ENCODE results near the gene GHRHR. TPM values are rescaled to one million over a fixed set of nuclear protein-coding genes. Genes with fewer than 3 reads are reported as not detected.

The GHRHR gene
- total RNA-seq, 2 donors from 2014 or later, result not detected

DNA sequence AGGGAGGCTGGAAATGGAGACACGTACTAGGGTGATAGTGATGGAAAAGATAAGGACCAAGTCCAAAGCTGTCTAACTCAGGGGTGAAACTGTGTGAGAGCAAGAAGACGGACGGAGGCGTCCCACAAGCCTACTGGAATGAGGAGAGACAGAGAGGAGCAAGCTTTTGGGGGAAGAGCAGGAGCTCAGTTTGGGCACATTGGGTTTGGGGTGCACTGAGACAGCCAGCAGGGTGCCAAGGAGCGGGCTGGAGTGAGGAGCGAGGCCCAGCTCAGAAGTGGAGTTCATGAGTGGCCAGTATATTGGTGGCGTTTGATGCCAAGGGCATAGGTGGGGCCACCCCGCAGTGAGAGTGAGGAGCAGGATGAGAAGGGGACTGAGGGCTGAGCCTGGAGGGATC is 22.6 kb downstream of the GHRHR start:
- H3K9me3 Mint-ChIP-seq, result no peaks in the 10 kb centered on the region
- H3K36me3 Mint-ChIP-seq (ENCODE audit: insufficient read depth in 2 of 2), result no peaks in the 10 kb centered on the region
- peaks cover 25% of the 10 kb centered on the region for H3K27me3 Mint-ChIP-seq (ENCODE audit: low read depth)
- DNase-seq, result no peak
- H3K27ac Mint-ChIP-seq, result no peak overlapping the region
- no peak for ATAC-seq (replicated peaks in 1 of 2)
- peaks cover 6% of the 10 kb centered on the region for H3K4me1 Mint-ChIP-seq (ENCODE audit: low read depth)
- no peak overlapping the region for H3K4me3 Mint-ChIP-seq

DNA sequence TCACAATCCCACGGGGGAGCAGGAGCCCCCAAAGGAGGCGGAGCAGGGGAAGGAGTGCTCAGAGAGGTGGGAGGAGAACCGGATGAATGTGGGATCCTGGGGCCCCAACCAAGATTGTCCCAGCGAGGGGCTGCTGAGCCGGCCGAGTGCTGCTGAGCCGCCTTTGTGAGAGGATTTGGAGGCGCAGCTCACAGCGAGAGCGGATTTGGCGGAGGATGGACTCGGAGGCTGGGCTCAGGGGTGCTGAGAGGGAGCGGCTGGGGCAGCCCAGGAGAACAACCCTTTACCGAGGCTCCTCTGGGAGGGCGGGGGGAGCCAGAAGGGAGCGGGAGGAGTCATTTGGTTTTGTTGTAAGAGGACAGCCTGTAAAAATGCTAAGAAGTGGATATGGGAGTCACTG is 23.0 kb downstream of the GHRHR start:
- peaks cover 25% of the 10 kb centered on the region for H3K27me3 Mint-ChIP-seq (ENCODE audit: low read depth)
- no peak overlapping the region for H3K4me3 Mint-ChIP-seq
- ATAC-seq (replicated peaks in 1 of 2) (no peak), DNase-seq (no peak)
- peaks cover 6% of the 10 kb centered on the region for H3K4me1 Mint-ChIP-seq (ENCODE audit: low read depth)
- H3K36me3 Mint-ChIP-seq (ENCODE audit: insufficient read depth in 2 of 2), result no peaks in the 10 kb centered on the region
- H3K9me3 Mint-ChIP-seq, result no peaks in the 10 kb centered on the region
- H3K27ac Mint-ChIP-seq, result no peak overlapping the region

DNA sequence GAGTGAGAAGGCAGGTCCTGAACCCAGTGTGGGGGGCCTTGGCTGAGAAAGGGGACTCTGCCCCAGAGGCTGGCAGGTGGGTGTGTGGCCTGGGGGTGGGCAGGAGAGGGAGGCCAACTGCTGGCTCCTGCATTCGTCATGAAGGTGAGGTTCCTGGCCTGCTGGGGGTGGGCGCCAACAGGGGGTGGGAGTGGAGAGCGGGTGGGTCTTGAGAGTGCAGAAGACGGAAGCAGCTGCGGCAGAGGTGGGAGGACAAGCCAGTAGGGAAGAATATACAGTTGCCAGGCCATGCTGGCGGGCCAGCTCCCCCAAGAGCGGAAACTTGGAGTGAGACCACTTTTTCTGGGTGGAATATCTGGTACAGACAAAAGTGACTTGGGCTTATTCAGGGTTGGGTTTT is 23.4 kb downstream of the GHRHR start:
- DNase-seq, result no peak
- Mint-ChIP-seq H3K4me3 (no peak overlapping the region), H3K27me3 (ENCODE audit: low read depth) (peaks cover 25% of the 10 kb centered on the region), H3K4me1 (ENCODE audit: low read depth) (peaks cover 6% of the 10 kb centered on the region), H3K27ac (no peak overlapping the region), H3K9me3 (no peaks in the 10 kb centered on the region), H3K36me3 (ENCODE audit: insufficient read depth in 2 of 2) (no peaks in the 10 kb centered on the region)
- no peak for ATAC-seq (replicated peaks in 1 of 2)

DNA sequence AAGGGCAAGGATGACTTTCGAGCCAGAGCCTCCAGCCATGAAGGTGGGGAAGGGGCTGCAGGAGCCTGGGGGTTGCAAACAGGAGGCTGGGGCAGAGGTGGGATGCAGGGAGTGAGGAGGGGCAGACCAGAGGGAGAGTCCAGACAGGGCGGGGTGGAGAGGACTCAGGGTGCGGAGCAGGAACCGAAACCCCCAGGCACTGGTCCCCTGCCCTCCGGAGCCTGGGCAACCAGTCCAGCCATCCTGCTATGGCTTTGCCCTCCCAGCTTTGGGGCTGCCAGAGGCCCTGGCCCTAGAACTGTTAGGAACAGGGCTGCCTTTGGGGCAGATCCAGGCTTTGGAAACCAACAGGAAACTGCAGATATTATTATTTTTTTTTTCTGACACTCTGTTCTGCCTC is 24.2 kb downstream of the GHRHR start:
- no peak overlapping the region for H3K27ac Mint-ChIP-seq
- ATAC-seq (replicated peaks in 1 of 2) (no peak), DNase-seq (no peak)
- H3K36me3 Mint-ChIP-seq (ENCODE audit: insufficient read depth in 2 of 2), result no peaks in the 10 kb centered on the region
- no peaks in the 10 kb centered on the region for H3K9me3 Mint-ChIP-seq
- H3K27me3 Mint-ChIP-seq (ENCODE audit: low read depth), result peaks cover 23% of the 10 kb centered on the region
- H3K4me3 Mint-ChIP-seq, result no peak overlapping the region
- H3K4me1 Mint-ChIP-seq (ENCODE audit: low read depth), result peaks cover 6% of the 10 kb centered on the region

DNA sequence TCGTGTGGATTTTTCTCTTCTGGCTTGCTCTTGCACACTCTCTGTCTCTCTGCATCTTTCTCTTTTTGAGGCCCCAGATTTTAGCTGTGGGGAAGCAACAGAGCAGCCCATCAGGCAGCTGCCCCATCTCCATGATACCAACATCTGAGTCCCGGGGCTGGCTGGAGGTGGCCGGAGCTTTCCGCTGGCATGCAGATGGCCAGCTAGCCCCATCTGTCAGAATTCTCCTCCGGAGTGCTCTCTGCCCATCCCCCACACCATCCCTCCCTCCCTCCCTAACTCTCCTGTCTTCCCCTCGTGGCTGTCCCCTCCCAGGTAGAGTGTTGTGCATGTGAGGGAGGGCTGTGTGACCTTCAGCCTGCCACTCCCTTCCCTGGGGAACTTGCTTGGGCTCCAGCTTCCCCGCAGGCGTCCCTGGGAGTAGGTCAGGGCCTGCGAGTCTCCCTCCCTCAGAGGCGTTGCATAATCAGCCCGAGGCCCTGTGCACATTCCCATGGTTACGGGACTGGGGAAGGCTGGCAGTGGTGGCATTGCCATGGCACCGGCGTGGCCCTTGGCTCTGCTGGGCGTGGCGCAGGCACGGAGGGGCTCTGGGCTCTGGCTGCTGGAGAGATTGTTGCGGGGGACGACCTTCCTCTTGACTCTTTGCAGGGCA is 24.7 kb downstream of the GHRHR start:
- ATAC-seq (replicated peaks in 1 of 2) (no peak), DNase-seq (no peak)
- H3K9me3 Mint-ChIP-seq, result no peaks in the 10 kb centered on the region
- H3K27ac Mint-ChIP-seq, result no peak overlapping the region
- H3K4me3 Mint-ChIP-seq, result no peak overlapping the region
- peaks cover 17% of the 10 kb centered on the region for H3K27me3 Mint-ChIP-seq (ENCODE audit: low read depth)
- H3K36me3 Mint-ChIP-seq (ENCODE audit: insufficient read depth in 2 of 2), result no peaks in the 10 kb centered on the region
- H3K4me1 Mint-ChIP-seq (ENCODE audit: low read depth), result peaks cover 4% of the 10 kb centered on the region

DNA sequence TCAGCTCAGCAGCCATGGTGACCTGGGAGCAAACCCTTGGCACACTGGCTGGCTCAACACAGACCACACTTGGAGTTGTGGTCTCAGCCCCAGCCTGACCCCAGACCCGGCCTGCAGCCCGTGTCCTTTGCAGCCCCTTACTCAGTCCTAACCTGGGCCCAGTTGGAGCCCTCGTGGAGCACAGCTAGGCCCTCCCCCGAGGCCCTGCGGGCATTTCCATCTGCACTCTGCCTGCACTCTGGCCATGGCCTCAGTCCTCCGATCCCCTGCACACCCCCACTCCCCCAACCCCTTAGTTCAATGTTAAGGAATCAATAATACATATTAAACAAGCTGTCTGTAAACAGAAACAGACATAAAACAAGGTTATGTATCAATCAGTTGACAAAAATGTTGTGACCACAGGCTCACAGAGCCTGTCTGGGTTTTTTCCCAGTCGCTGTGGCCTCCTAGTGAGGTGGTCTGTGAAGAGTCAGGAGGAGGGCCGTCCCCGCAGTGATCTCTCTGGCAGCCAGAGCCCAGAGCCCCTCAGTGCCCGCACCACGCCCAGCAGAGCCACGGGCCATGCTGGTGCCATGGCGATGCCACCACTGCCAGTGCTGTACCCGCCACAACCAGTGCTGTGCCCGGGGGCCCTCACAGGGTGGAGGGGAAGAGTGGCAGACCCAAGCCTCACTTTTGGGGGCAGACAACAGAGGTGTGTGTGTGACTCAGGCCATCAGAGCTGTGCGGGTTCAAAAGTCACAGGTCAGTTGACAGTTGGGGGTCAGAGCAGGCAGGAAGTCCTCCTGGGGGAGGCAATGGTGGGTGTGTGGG is 25.5 kb downstream of the GHRHR start:
- no peaks in the 10 kb centered on the region for H3K9me3 Mint-ChIP-seq
- peaks cover 13% of the 10 kb centered on the region for H3K27me3 Mint-ChIP-seq (ENCODE audit: low read depth)
- no peaks in the 10 kb centered on the region for H3K4me1 Mint-ChIP-seq (ENCODE audit: low read depth)
- no peak for ATAC-seq (replicated peaks in 1 of 2)
- H3K4me3 Mint-ChIP-seq, result no peak overlapping the region
- H3K36me3 Mint-ChIP-seq (ENCODE audit: insufficient read depth in 2 of 2), result no peaks in the 10 kb centered on the region
- H3K27ac Mint-ChIP-seq, result no peak overlapping the region
- no peak for DNase-seq

DNA sequence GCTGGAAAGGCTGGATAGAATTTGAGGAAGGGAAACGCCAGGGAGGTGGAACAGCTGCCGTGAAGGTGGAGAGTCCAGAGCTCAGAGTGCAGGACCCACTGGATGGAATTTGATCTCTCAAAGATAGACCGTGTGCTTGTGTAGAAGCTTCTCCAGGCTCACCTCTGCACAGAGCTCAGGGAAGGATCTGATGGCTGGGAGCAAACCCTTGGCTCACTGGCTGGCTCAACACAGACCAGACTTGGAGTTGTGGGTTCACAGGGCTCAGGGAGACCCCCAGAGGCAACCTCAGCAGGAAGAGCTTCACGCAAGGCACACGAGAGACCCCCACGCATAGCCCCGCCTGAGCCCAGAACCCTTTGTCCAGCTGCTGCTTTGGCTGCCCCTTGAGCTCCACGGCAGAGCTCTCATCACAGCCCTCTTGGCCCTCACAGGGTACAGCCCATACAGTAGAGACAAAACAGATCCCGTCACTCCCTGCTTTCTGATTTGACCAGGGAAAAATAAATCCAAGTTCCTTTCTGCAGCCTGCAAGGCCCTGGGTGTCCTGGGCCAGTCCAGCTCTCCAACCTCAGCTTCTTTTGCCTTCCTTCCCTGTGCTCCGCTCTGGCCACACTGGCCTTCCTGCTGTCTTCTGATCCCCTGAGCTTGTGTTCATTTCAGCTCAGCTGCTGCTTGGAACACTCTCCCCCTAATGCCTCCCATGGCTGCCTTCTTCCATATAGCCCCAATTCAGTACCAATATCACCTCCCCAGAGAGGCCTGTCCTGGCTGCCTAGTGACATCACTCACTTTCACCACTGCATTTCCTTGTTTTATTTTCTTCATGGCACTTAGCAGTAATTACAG is 26.3 kb downstream of the GHRHR start:
- ATAC-seq (replicated peaks in 1 of 2) (no peak), DNase-seq (no peak)
- Mint-ChIP-seq H3K27me3 (ENCODE audit: low read depth) (peaks cover 13% of the 10 kb centered on the region), H3K36me3 (ENCODE audit: insufficient read depth in 2 of 2) (no peaks in the 10 kb centered on the region), H3K4me3 (no peak overlapping the region), H3K9me3 (no peaks in the 10 kb centered on the region), H3K4me1 (ENCODE audit: low read depth) (no peaks in the 10 kb centered on the region), H3K27ac (no peak overlapping the region)

DNA sequence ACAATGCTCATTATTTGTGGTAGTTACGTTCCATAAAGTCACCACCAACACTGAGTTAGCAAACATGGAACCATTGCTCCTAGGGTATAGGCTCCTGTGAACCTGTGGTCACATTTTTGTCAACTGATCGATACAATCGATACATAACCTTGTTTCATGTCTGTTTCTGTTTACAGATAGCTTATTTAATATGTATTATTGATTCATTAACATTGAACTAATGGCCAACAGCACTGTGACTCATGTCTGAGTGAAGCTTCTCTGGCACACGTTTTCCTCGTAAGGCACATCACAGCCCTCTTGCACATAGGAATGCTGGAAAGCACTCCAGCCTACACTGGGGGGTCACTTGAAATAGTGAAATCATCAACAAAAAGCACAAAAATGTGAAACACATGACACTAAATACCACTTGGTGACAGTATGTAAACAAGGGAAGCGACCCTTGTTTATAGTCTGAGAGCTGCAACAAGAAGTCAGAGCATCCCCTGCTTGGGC is 27.0 kb downstream of the GHRHR start:
- peaks cover 10% of the 10 kb centered on the region for H3K27me3 Mint-ChIP-seq (ENCODE audit: low read depth)
- ATAC-seq (replicated peaks in 1 of 2) (no peak), DNase-seq (no peak)
- no peaks in the 10 kb centered on the region for H3K4me1 Mint-ChIP-seq (ENCODE audit: low read depth)
- no peaks in the 10 kb centered on the region for H3K9me3 Mint-ChIP-seq
- H3K27ac Mint-ChIP-seq, result no peak overlapping the region
- no peak overlapping the region for H3K4me3 Mint-ChIP-seq
- no peaks in the 10 kb centered on the region for H3K36me3 Mint-ChIP-seq (ENCODE audit: insufficient read depth in 2 of 2)

DNA sequence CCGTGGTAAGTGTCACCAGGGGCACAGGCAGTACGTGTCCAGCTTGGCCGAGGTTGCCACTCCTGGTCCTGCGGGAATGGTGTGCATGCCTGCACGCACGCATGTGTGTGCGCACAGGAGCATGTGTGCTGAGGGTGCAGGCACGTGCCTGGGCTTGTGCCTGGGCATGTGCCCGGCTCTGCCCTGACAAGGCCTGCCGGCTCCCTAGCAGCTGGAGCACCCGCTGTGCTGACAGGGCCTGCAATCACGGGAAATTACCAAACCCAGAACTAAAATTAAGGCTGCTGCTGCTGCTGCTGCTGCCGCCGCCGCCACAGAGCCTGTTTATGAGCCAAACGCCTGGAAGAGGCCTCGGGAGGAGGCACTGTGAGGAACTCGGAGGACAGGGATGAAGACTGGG is 28.7 kb downstream of the GHRHR start:
- no peaks in the 10 kb centered on the region for H3K36me3 Mint-ChIP-seq (ENCODE audit: insufficient read depth in 2 of 2)
- no peaks in the 10 kb centered on the region for H3K4me1 Mint-ChIP-seq (ENCODE audit: low read depth)
- H3K4me3 Mint-ChIP-seq, result no peak overlapping the region
- ATAC-seq (replicated peaks in 1 of 2), result no peak
- no peaks in the 10 kb centered on the region for H3K9me3 Mint-ChIP-seq
- no peak overlapping the region for H3K27ac Mint-ChIP-seq
- H3K27me3 Mint-ChIP-seq (ENCODE audit: low read depth), result no peaks in the 10 kb centered on the region
- no peak for DNase-seq

DNA sequence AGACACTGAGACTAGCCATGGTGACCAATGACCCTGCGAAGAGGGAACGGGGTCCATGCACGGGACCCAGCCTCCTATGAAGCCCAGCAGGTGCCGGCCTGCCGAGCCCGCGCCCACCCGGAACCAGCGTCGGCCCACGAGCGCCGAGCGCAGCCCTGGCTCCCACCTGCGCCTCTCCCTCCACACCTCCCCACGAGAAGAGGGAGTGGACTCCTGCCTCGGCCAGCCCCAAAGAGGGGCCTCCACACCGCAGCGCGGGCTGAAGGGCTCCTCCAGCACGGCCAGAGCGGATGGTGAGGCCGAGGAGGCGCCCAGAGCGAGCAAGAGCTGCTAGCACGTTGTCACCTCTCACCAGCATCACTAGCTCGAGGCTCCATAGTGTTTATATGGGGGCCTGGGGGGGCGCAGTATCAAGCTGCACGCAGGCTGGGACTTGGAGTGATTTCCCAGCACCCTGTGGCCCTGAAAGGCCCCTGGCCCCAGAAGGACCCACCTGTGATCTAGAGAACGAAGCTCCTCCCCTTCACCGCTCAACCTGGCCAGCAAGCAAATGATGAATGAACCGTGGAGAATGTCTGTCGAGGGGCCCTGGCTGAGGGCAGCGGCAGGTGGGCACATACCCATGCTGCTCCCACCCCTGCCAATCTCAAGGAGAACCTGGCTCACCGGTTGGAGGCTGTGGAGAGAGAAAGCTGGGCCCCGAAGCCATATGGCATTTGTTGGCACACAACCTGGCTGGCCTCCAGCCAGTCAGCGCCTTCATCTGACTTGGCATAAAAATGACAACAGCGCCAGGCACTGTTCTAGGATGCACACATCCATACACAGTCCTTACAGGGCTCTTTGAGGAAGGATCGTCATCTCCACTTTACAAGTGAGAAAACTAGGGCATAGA is 30.7 kb downstream of the GHRHR start:
- Mint-ChIP-seq H3K4me1 (ENCODE audit: low read depth) (no peaks in the 10 kb centered on the region), H3K36me3 (ENCODE audit: insufficient read depth in 2 of 2) (no peaks in the 10 kb centered on the region), H3K4me3 (no peak overlapping the region), H3K9me3 (no peaks in the 10 kb centered on the region), H3K27ac (no peak overlapping the region), H3K27me3 (ENCODE audit: low read depth) (no peaks in the 10 kb centered on the region)
- DNase-seq (no peak), ATAC-seq (replicated peaks in 1 of 2) (no peak)

DNA sequence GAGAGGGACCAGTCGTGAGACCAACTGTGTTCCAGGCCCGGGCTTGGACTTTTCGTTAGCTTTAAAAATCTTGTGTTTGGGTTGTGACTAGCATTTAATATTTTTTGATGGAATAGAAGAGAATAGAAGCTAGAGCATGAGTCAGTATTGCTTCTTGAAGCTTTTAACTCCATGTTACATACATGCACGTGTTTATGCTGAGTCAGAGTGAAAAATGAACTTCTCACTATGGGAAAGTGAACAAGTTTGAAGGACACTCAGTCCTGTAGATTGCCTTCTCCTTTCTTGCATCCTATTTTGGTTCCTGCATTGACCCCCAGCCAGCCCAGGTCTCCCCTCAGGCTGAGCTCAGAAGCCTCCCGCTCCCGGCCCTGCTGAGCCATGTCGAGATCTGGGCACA is 31.8 kb downstream of the GHRHR start:
- Mint-ChIP-seq H3K27me3 (ENCODE audit: low read depth) (no peaks in the 10 kb centered on the region), H3K27ac (no peak overlapping the region), H3K4me1 (ENCODE audit: low read depth) (no peaks in the 10 kb centered on the region), H3K36me3 (ENCODE audit: insufficient read depth in 2 of 2) (no peaks in the 10 kb centered on the region), H3K9me3 (no peaks in the 10 kb centered on the region), H3K4me3 (no peak overlapping the region)
- ATAC-seq (replicated peaks in 1 of 2), result no peak
- DNase-seq, result no peak

DNA sequence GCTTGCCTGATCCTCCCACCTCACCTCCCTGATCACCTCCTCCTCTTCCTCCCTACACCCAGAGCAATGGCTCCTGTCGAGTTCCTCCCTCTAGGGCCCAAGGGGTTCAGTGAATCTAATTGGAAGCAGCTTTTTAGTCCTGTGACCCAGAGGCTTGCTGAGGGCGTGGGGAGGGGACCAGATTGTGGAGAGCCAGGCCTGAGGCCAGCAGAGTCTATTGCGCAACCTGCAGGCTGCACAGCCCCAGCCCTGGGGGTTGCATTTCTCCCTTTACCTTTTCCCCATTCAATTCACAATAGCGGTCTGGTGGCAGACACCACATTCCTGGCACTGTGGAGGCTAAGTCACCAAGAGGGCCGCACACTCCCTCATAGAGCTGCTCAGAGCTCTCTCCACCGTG is 32.5 kb downstream of the GHRHR start:
- H3K36me3 Mint-ChIP-seq (ENCODE audit: insufficient read depth in 2 of 2), result no peaks in the 10 kb centered on the region
- no peak overlapping the region for H3K27ac Mint-ChIP-seq
- ATAC-seq (replicated peaks in 1 of 2) (no peak), DNase-seq (no peak)
- no peaks in the 10 kb centered on the region for H3K9me3 Mint-ChIP-seq
- H3K4me3 Mint-ChIP-seq, result no peak overlapping the region
- H3K4me1 Mint-ChIP-seq (ENCODE audit: low read depth), result no peaks in the 10 kb centered on the region
- no peaks in the 10 kb centered on the region for H3K27me3 Mint-ChIP-seq (ENCODE audit: low read depth)
